Natural killer cell (primary cell): ENCODE measurements around the gene PPP1R3G. TPM values are rescaled to one million over a fixed set of nuclear protein-coding genes. Genes with fewer than 3 reads are reported as not detected.

Source experiments
- ATAC-seq, 3 donors: fragments of 150-1000 bp in 2 of 3; fragments of 200-7000 bp in 1 of 3; cut with Tn5 transposase; 1 replicate in 1 of 3; 2 replicates in 2 of 3; pipeline ENCODE4 v1.10.0; 2021; ENCODE audit warnings: mild to moderate bottlenecking in 2 of 3, moderate library complexity in 2 of 3
- DNase-seq, 2 donors: peaks; one replicate each; pipeline versions ENCODE4 v3.0.0 to v3.0.0-alpha.2; 2013 to 2021; ENCODE audit warnings: mixed read lengths in 1 of 2
- H3K27ac ChIP-seq: one replicate; pipeline ENCODE4 v1.5.1; 2013; ENCODE audit warnings: mild to moderate bottlenecking, low read length
- H3K27me3 ChIP-seq: one replicate; pipeline ENCODE4 v1.6.1; 2013; ENCODE audit warnings: low read length; ENCODE audit not compliant: control insufficient read depth, insufficient read depth
- H3K36me3 ChIP-seq: one replicate; pipeline ENCODE4 v1.6.1; 2013; ENCODE audit warnings: low read length; ENCODE audit not compliant: control insufficient read depth, insufficient read depth
- H3K4me1 ChIP-seq: one replicate; pipeline ENCODE4 v1.6.1; 2013; ENCODE audit warnings: low read length; ENCODE audit not compliant: control insufficient read depth, insufficient read depth
- H3K4me3 ChIP-seq: one replicate; pipeline ENCODE4 v1.5.1; 2013; ENCODE audit warnings: low read length
- H3K9me3 ChIP-seq: one replicate; pipeline ENCODE4 v1.6.1; 2013; ENCODE audit warnings: low read length; ENCODE audit not compliant: control insufficient read depth, insufficient read depth
- H3K27ac Mint-ChIP-seq, 2 donors: one replicate each; pipeline ENCODE4 v1.8.0; 2022; ENCODE audit warnings: mild to moderate bottlenecking in 2 of 2, mixed read lengths in 2 of 2, moderate library complexity in 1 of 2
- H3K27me3 Mint-ChIP-seq, 2 donors: one replicate each; pipeline ENCODE4 v1.8.0; 2022; ENCODE audit warnings: low read depth in 2 of 2, mixed read lengths in 2 of 2
- H3K36me3 Mint-ChIP-seq: one replicate; pipeline ENCODE4 v1.8.0; 2022; ENCODE audit warnings: mixed read lengths
- H3K4me1 Mint-ChIP-seq, 2 donors: one replicate each; pipeline ENCODE4 v1.8.0; 2022; ENCODE audit warnings: mixed read lengths in 2 of 2
- H3K4me3 Mint-ChIP-seq: one replicate; pipeline ENCODE4 v1.8.0; 2022; ENCODE audit warnings: mild to moderate bottlenecking, moderate library complexity, mixed read lengths
- H3K9me3 Mint-ChIP-seq, 2 donors: one replicate each; pipeline ENCODE4 v1.8.0; 2022; ENCODE audit warnings: mixed read lengths in 2 of 2
- whole genome bisulfite sequencing: methylation state at CpG from one replicate; pipeline ENCODE4 v1.1.7; 2013; ENCODE audit warnings: missing lambda C conversion rate; ENCODE audit not compliant: insufficient coverage; 5-methylcytosine and 5-hydroxymethylcytosine counted together
- intact Hi-C: fragments of 100-400 bp; cut with micrococcal nuclease; formaldehyde crosslinking; loops from one replicate; pipeline ENCODE4 v1.14.2; 2022
- total RNA-seq, 4 donors: library from RNA; stranded (reverse); fragments of 120-200 nt in 1 of 4; gene quantifications; one replicate each; pipeline versions ENCODE4 v1.2.3 to v1.2.4, GENCODE V29; 2013 to 2022
- TF ChIP-seq, protein P1 (sequence below): fragments of 200-600 bp; IDR thresholded peaks from one replicate; pipeline ENCODE4 v1.8.0; 2022; ENCODE audit warnings: antibody characterized with exemption

The PPP1R3G gene
- total RNA-seq, 3 donors from 2014 or later (not counting 1 experiment from before 2014, with no cell fraction given): 0.07 TPM; not detected in 2

DNA sequence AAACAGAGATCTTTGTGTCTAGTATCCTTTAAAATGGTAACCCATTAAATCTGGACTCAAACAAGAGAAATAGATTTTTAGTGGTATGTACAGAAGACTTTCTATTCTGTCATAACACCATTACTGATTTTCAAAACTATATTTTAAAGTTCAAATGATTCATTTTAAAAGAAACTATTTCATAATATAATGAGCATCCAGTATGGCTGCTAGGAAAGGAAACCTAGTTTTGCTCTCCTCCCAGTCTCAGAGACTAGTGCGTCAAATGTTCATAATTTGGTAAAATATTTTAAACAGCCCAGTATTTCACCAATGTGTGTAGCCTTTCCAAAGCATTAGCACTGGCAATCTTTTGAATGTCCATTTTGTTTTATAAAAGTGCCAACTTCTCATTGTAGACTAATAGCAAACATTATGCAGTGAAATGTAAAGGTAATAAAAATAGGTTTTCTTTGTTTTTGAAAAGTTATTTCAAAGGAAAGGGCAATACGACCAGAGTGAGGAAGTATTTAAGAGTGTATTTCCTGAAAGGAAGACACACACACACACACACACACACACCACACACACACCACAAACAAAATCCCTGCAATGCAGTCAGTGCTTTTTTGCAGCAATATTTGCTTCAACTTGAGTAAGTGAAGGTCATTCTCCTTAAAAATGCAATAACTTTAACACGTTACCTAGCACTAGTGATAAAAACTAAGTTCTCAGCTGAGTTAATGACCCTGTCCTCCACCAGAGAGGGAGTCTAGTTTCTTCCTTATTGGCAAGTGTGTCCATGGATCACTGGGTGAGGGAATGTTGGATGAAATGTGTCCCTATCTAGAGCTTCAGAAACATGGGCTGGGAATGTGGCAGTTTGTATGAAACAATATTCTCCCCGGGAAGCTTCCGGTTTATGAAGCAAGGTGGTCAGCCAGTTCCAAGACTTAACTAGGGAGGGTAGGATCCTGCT is 4.6 kb downstream of the PPP1R3G start:
- Histone ChIP-seq H3K36me3 (no peaks in the 10 kb centered on the region), H3K27ac (no peak overlapping the region), H3K4me3 (no peak overlapping the region), H3K9me3 (no peaks in the 10 kb centered on the region), H3K27me3 (peaks cover 4% of the 10 kb centered on the region), H3K4me1 (peaks cover 10% of the 10 kb centered on the region)
- ATAC-seq (no peak), DNase-seq (no peak)
- TF ChIP-seq, protein P1, sequence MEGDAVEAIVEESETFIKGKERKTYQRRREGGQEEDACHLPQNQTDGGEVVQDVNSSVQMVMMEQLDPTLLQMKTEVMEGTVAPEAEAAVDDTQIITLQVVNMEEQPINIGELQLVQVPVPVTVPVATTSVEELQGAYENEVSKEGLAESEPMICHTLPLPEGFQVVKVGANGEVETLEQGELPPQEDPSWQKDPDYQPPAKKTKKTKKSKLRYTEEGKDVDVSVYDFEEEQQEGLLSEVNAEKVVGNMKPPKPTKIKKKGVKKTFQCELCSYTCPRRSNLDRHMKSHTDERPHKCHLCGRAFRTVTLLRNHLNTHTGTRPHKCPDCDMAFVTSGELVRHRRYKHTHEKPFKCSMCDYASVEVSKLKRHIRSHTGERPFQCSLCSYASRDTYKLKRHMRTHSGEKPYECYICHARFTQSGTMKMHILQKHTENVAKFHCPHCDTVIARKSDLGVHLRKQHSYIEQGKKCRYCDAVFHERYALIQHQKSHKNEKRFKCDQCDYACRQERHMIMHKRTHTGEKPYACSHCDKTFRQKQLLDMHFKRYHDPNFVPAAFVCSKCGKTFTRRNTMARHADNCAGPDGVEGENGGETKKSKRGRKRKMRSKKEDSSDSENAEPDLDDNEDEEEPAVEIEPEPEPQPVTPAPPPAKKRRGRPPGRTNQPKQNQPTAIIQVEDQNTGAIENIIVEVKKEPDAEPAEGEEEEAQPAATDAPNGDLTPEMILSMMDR: no peak
- Mint-ChIP-seq H3K27ac (no peak overlapping the region), H3K9me3 (no peaks in the 10 kb centered on the region), H3K4me3 (no peak overlapping the region), H3K4me1 (no peaks in the 10 kb centered on the region), H3K27me3 (peaks cover 7 to 16% of the 10 kb centered on the region in 2 donors), H3K36me3 (no peaks in the 10 kb centered on the region)
- intact Hi-C loops: no loop called here
- 65% methylated on average over 4 of the region's 5 CpGs for WGBS

GRCh38 chr6:5090603-5091002 is 5.5 kb downstream of the PPP1R3G start:
- no peaks in the 10 kb centered on the region for H3K36me3 Mint-ChIP-seq
- no peak overlapping the region for H3K27ac ChIP-seq
- peaks cover 4% of the 10 kb centered on the region for H3K27me3 ChIP-seq
- peaks cover 7 to 16% of the 10 kb centered on the region in 2 donors for H3K27me3 Mint-ChIP-seq
- H3K36me3 ChIP-seq: no peaks in the 10 kb centered on the region
- intact Hi-C loops: no loop called here
- WGBS: 73% methylated on average over 7 of the region's 7 CpGs
- no peaks in the 10 kb centered on the region for H3K4me1 Mint-ChIP-seq
- TF ChIP-seq, protein P1: no peak
- DNase-seq: no peak
- peaks cover 6% of the 10 kb centered on the region for H3K4me1 ChIP-seq
- H3K27ac Mint-ChIP-seq: no peak overlapping the region
- no peaks in the 10 kb centered on the region for H3K9me3 ChIP-seq
- no peak overlapping the region for H3K4me3 Mint-ChIP-seq
- ATAC-seq: no peak
- no peak overlapping the region for H3K4me3 ChIP-seq
- H3K9me3 Mint-ChIP-seq: no peaks in the 10 kb centered on the region

DNA sequence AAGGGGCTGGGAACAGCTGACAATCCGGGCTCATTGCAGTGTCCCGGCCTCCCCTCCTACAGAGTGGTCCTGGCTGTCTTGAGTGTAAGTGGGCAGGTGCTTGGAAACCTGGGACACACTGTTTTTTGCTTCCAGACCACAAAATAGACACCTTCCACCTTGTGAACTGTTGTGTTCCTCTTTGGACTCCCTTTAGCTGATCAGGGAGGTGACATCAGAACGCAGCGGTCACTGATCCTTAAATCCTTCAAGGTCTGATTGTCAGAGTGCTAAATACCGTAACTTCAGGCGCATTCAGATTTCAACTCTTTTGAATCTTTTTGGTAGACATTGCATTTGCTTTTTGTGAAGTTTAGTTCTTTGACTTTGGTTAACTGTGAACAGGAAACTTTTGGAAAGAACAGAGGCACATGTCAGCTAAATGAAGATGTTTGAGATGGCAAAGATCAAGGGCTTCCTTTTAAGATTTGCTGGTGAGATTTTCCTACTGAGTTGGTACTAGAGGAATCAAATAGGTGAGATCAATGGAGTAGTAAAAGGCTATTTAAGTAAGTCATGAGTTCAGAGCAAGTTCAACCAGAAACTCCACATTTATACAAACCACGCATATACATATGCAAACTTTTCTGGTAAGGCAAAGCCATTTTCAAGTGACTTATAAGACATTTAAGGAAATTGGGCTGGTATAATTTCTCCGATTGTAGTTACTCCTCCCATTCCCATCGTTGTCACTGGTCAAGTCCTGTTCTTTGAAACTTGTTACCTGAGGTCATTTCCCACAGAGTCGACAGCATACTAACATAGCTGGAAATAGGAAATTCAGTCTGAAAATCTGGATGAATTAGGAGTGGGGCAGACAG is 6.3 kb downstream of the PPP1R3G start:
- 78% methylated on average over 9 of the region's 10 CpGs for WGBS
- DNase-seq (no peak), ATAC-seq (no peak)
- H3K4me1 Mint-ChIP-seq: no peaks in the 10 kb centered on the region
- H3K9me3 ChIP-seq: no peaks in the 10 kb centered on the region
- H3K27ac ChIP-seq: no peak overlapping the region
- H3K4me3 ChIP-seq: no peak overlapping the region
- no peaks in the 10 kb centered on the region for H3K36me3 Mint-ChIP-seq
- H3K9me3 Mint-ChIP-seq: no peaks in the 10 kb centered on the region
- TF ChIP-seq, protein P1: no peak
- H3K27ac Mint-ChIP-seq: no peak overlapping the region
- intact Hi-C loops: no loop called here
- H3K27me3 Mint-ChIP-seq: peaks cover 7 to 13% of the 10 kb centered on the region in 2 donors
- peaks cover 1% of the 10 kb centered on the region for H3K4me1 ChIP-seq
- no peaks in the 10 kb centered on the region for H3K27me3 ChIP-seq
- H3K4me3 Mint-ChIP-seq: no peak overlapping the region
- H3K36me3 ChIP-seq: no peaks in the 10 kb centered on the region
